B cell (primary cell): ENCODE measurements around the gene OPN1MW3. TPM values are rescaled to one million over a fixed set of nuclear protein-coding genes. Genes with fewer than 3 reads are reported as not detected.
"Not testable (repeated sequence)": the region's sequence is repeated elsewhere in the genome, so short reads cannot be mapped to it uniquely, and the experiment has no call there.

Experiments used
- ATAC-seq: fragments of 200-7000 bp; cut with Tn5 transposase; one replicate; pipeline ENCODE4 v1.10.0; 2021; ENCODE audit warnings: low read depth, mild to moderate bottlenecking, moderate number of reproducible peaks, moderate library complexity
- CTCF ChIA-PET: fragments of 350-600 bp; sonication (Branson Sonifier 250); formaldehyde crosslinking; loops from one replicate; lab custom pipeline; 2021; ENCODE audit warnings: antibody characterized with exemption, inconsistent platforms; lab: Charles Lee
- POLR2A ChIA-PET: fragments of 350-600 bp; sonication (Branson Sonifier 250); formaldehyde crosslinking; loops from one replicate; lab custom pipeline; 2021; ENCODE audit warnings: antibody characterized with exemption; lab: Charles Lee
- DNase-seq: peaks from one replicate; pipeline ENCODE4 v3.0.0; 2013
- H2AFZ ChIP-seq: 2 replicates; pipeline ENCODE4 v1.6.1; 2012; ENCODE audit warnings: mild to moderate bottlenecking, low read depth, low read length; ENCODE audit not compliant: insufficient read depth, poor library complexity, severe bottlenecking
- H3K27ac ChIP-seq, 2 donors: 1 replicate in 1 of 2; 2 replicates in 1 of 2; pipeline ENCODE4 v1.5.1; 2012 to 2013; ENCODE audit warnings: low read length in 2 of 2, mild to moderate bottlenecking in 2 of 2, moderate library complexity in 1 of 2
- H3K27me3 ChIP-seq, 4 experiments: fragments of 200-600 bp in 1 of 4; sonication (generic) in 1 of 4; replicated peaks in 1 of 4; 1 replicate in 2 of 4; 2 replicates in 2 of 4; pipeline versions ENCODE4 v1.6.1 to v1.7.0; 2013 to 2016; ENCODE audit warnings: low read length in 3 of 4, mild to moderate bottlenecking in 2 of 4, mixed read lengths in 1 of 4, moderate library complexity in 1 of 4; ENCODE audit not compliant: insufficient read depth in 4 of 4, control insufficient read depth in 3 of 4; ENCODE audit errors: control extremely low read depth in 1 of 4
- H3K36me3 ChIP-seq, 2 experiments: replicated peaks in 1 of 2; 1 replicate in 1 of 2; 2 replicates in 1 of 2; pipeline versions ENCODE4 v1.6.1 to v1.7.1; 2013; ENCODE audit warnings: low read length in 1 of 2; ENCODE audit not compliant: insufficient read depth in 2 of 2, control insufficient read depth in 1 of 2; ENCODE audit errors: control extremely low read depth in 1 of 2, extremely low read depth in 1 of 2
- H3K4me1 ChIP-seq, 2 donors: fragments of 200-600 bp in 1 of 2; sonication (generic) in 1 of 2; 1 replicate in 1 of 2; 2 replicates in 1 of 2; pipeline versions ENCODE4 v1.5.1 to v1.6.1; 2013 to 2017; ENCODE audit warnings: low read length in 2 of 2; ENCODE audit not compliant: control insufficient read depth in 2 of 2, insufficient read depth in 2 of 2
- H3K4me2 ChIP-seq: replicated peaks from 2 replicates; pipeline ENCODE3; 2012; ENCODE audit warnings: mild to moderate bottlenecking, low read depth, low read length; ENCODE audit not compliant: poor library complexity, severe bottlenecking
- H3K4me3 ChIP-seq, 5 experiments: fragments of 200-600 bp in 1 of 5; sonication (generic) in 1 of 5; 1 replicate in 3 of 5; 2 replicates in 2 of 5; pipeline versions ENCODE4 v1.5.1 to v1.7.0; 2011 to 2016; ENCODE audit warnings: low read length in 4 of 5, mild to moderate bottlenecking in 4 of 5, low read depth in 2 of 5, control low read depth in 1 of 5, moderate library complexity in 1 of 5; ENCODE audit not compliant: insufficient read depth in 1 of 5; ENCODE audit errors: control extremely low read depth in 1 of 5, extremely low read depth in 1 of 5
- H3K79me2 ChIP-seq: fragments of 200-600 bp; sonication (generic); one replicate; pipeline ENCODE4 v1.6.0; 2016; ENCODE audit warnings: low read length; ENCODE audit not compliant: control insufficient read depth, insufficient read depth
- H3K9ac ChIP-seq: fragments of 200-600 bp; sonication (generic); 2 replicates; pipeline ENCODE4 v1.6.1; 2017; ENCODE audit warnings: mild to moderate bottlenecking, low read length, moderate library complexity
- H3K9me3 ChIP-seq, 3 donors: one replicate each; pipeline versions ENCODE4 v1.6.1 to v1.7.1; 2013; ENCODE audit warnings: low read length in 2 of 3; ENCODE audit not compliant: control insufficient read depth in 2 of 3, insufficient read depth in 1 of 3; ENCODE audit errors: control extremely low read depth in 1 of 3
- H4K20me1 ChIP-seq: 2 replicates; pipeline ENCODE4 v1.6.0; 2012; ENCODE audit warnings: mild to moderate bottlenecking, low read length; ENCODE audit not compliant: insufficient read depth, control insufficient read depth, poor library complexity, severe bottlenecking
- H3K27ac Mint-ChIP-seq: one replicate; pipeline ENCODE4 v1.8.0; 2021; ENCODE audit warnings: mixed read lengths
- H3K27me3 Mint-ChIP-seq: one replicate; pipeline ENCODE4 v1.8.0; 2021; ENCODE audit warnings: mixed read lengths
- H3K4me1 Mint-ChIP-seq: one replicate; pipeline ENCODE4 v1.8.0; 2021; ENCODE audit warnings: mixed read lengths
- H3K4me3 Mint-ChIP-seq: one replicate; pipeline ENCODE4 v1.8.0; 2021; ENCODE audit warnings: mixed read lengths
- H3K9me3 Mint-ChIP-seq: one replicate; pipeline ENCODE4 v1.8.0; 2022; ENCODE audit warnings: mixed read lengths; ENCODE audit not compliant: insufficient read depth
- WGBS: methylation state at CpG from one replicate; pipeline ENCODE4 v1.1.5; 2013; ENCODE audit warnings: missing lambda C conversion rate; ENCODE audit not compliant: insufficient coverage; 5-methylcytosine and 5-hydroxymethylcytosine counted together
- intact Hi-C: fragments of 100-400 bp; cut with micrococcal nuclease; formaldehyde crosslinking; loops from one replicate; pipeline ENCODE4 v1.10.0; 2022
- polyA plus RNA-seq: library from polyadenylated mRNA; depleted of rRNA; stranded (reverse); fragments of >200 nt; gene quantifications from 2 replicates; pipeline ENCODE4 v1.2.3, GENCODE V29; 2012
- total RNA-seq, 2 donors: library from RNA; stranded (reverse); fragments of 120-200 nt in 1 of 2; gene quantifications; 1 replicate in 1 of 2; 2 replicates in 1 of 2; pipeline versions ENCODE4 v1.2.3 to v1.2.4, GENCODE V29; 2013 to 2022

OPN1MW3 gene
- total and polyA plus RNA-seq, 2 donors (not counting 1 experiment from before 2014, with no cell fraction given): not detected

DNA sequence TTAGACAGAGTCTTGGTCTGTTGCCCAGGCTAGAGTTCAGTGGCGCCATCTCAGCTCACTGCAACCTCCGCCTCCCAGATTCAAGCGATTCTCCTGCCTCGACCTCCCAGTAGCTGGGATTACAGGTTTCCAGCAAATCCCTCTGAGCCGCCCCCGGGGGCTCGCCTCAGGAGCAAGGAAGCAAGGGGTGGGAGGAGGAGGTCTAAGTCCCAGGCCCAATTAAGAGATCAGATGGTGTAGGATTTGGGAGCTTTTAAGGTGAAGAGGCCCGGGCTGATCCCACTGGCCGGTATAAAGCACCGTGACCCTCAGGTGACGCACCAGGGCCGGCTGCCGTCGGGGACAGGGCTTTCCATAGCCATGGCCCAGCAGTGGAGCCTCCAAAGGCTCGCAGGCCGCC is 37.9 kb upstream of the OPN1MW3 start, which contains the start of gene OPN1MW2:
Gene OPN1MW2 (plus strand): TSS at position 301 of the 400 bp plus-strand sequence. CDS start 60 bp downstream, at position 361.
- H3K27me3 ChIP-seq, CTCF ChIA-PET, H2AFZ ChIP-seq, H4K20me1 ChIP-seq, H3K9me3 Mint-ChIP-seq, H3K4me3 ChIP-seq, H3K79me2 ChIP-seq, H3K36me3 ChIP-seq, H3K9ac ChIP-seq, H3K4me2 ChIP-seq, H3K27me3 Mint-ChIP-seq, H3K4me1 ChIP-seq, H3K9me3 ChIP-seq, POLR2A ChIA-PET, H3K27ac ChIP-seq, ATAC-seq, H3K4me1 Mint-ChIP-seq, DNase-seq, H3K27ac Mint-ChIP-seq, H3K4me3 Mint-ChIP-seq, intact Hi-C loops: not testable (repeated sequence)
- no CpG with 5 or more reads among the region's 16 CpGs for WGBS

DNA sequence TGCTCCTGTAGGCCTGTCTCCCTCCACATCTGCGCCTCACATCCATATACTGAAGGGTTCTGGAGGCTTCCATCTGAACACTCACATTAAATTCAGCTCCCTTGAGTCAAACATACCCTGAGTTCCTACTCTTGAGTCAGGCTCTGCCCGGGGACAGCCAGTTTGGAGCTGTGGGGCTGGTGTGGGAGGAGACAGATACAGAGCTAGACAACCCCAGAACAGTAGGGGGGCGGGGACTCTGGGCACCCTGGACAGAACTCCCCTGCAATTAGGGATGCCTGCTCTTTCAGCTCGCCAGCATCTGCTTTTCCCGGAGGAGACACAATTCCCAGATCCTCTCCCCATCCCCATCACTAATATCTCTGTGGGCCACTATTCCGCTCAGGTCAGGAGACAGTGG is 32.1 kb upstream of the OPN1MW3 start:
- H2AFZ ChIP-seq, H3K4me1 Mint-ChIP-seq, H3K27ac Mint-ChIP-seq, intact Hi-C loops, H3K27ac ChIP-seq, H3K27me3 Mint-ChIP-seq, H3K4me1 ChIP-seq, H3K4me3 Mint-ChIP-seq, H3K9me3 Mint-ChIP-seq, ATAC-seq, H3K4me2 ChIP-seq, H3K9me3 ChIP-seq, H3K79me2 ChIP-seq, POLR2A ChIA-PET, H4K20me1 ChIP-seq, H3K27me3 ChIP-seq, CTCF ChIA-PET, H3K4me3 ChIP-seq, H3K9ac ChIP-seq, H3K36me3 ChIP-seq, DNase-seq: not testable (repeated sequence)
- WGBS: no CpG with 5 or more reads among the region's 6 CpGs

- H3K9me3 ChIP-seq, H4K20me1 ChIP-seq, H3K4me1 ChIP-seq, H3K9me3 Mint-ChIP-seq, H3K27ac ChIP-seq, intact Hi-C loops, H3K27ac Mint-ChIP-seq, DNase-seq, H3K4me1 Mint-ChIP-seq, H3K4me3 ChIP-seq, H3K4me2 ChIP-seq, POLR2A ChIA-PET, H3K4me3 Mint-ChIP-seq, H3K79me2 ChIP-seq, H3K27me3 Mint-ChIP-seq, H2AFZ ChIP-seq, CTCF ChIA-PET, H3K27me3 ChIP-seq, H3K36me3 ChIP-seq, H3K9ac ChIP-seq, ATAC-seq: not testable (repeated sequence)
- WGBS: no CpG with 5 or more reads among the region's 9 CpGs
These were observed 30.7 kb upstream of the OPN1MW3 start for GRCh38 chrX:154226706-154227105.

DNA sequence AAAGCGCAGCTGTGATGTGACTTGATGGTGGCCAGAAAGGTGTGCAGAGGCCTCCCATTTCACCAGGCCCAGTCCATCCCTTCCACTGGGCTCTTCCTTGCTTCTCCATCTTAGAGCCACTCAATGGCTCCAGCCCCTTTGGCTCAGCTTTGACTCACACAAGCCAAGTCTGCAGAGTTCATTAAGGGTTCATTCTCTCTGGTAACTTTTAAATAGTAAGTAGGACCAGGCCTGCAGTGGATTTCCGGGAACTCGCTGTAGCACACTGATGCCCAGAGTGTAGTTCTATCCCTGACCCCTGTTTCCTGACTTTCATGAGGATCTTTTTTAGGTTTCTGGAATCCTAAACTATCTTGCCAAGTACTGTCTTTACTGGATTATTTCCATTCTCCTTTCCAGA is 25.9 kb upstream of the OPN1MW3 start:
- DNase-seq, H3K27ac ChIP-seq, H2AFZ ChIP-seq, H3K9ac ChIP-seq, H3K4me1 ChIP-seq, H3K4me3 ChIP-seq, H3K9me3 ChIP-seq, H3K36me3 ChIP-seq, ATAC-seq, H3K4me1 Mint-ChIP-seq, H3K9me3 Mint-ChIP-seq, H3K27ac Mint-ChIP-seq, POLR2A ChIA-PET, H3K79me2 ChIP-seq, H3K27me3 ChIP-seq, H3K4me2 ChIP-seq, H3K27me3 Mint-ChIP-seq, H4K20me1 ChIP-seq, intact Hi-C loops, CTCF ChIA-PET, H3K4me3 Mint-ChIP-seq: not testable (repeated sequence)
- no CpG with 5 or more reads among the region's 3 CpGs for WGBS
